HCT116 (cell line): ENCODE measurements around the gene NUDT2.

Source experiments
- POLR2A ChIP-seq: IDR thresholded peaks from 2 replicates; pipeline ENCODE4 v1.7.0; 2011; ENCODE audit warnings: borderline replicate concordance; ENCODE audit not compliant: insufficient read depth, insufficient read length; ENCODE audit errors: extremely low read depth
- TCF7L2 ChIP-seq: IDR thresholded peaks from 2 replicates; pipeline ENCODE4 v1.7.0; 2011; ENCODE audit warnings: borderline replicate concordance, inconsistent platforms; ENCODE audit not compliant: insufficient read depth, insufficient read length; ENCODE audit errors: extremely low read depth
- ZNF274 ChIP-seq: fragments of 200-500 bp; sonication (Bioruptor generic); IDR thresholded peaks from 2 replicates; pipeline ENCODE4 v1.6.1; 2014; ENCODE audit warnings: mild to moderate bottlenecking, low read depth, low read length, inconsistent platforms

DNA sequence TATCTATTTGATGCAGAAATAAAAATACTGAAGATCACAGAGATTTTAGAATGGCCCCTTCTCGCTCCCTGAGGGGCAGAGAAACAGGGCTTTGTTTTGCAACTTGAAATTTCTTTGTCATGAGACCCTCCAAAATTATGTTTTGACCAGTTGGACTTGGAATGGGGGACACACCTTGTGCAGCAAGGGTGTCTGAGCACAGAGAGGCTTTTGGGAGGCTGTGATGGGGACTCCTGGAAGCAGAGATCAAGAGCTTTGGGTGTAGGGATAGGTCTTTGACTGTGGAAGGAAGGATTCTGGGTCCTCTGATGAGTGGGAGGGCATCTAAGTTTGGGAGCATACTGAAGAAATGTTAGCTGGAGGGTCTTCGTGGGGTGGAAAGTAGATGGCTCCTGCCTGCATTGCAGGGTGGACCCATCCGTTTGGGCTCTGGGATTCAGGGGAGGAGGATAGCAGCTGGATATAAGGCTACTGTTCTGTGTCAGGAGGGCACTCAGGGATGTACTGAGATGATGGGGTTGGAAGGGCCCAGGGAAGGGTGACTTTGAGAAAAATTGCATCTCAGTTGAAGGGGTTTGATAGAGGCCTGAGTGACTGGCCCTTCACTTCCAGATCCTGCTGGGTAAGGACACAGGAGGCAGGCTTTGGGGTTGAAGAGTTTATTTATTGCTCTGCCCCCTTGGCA lies 49.1 kb downstream of the NUDT2 start:
- no peak for TF ChIP-seq ZNF274
- no peak for TF ChIP-seq TCF7L2
- TF ChIP-seq POLR2A = no peak
